NB4 (cell line): ENCODE results near the gene FKBP9.

ENCODE experiments used
- DNase-seq: peaks from one replicate; pipeline ENCODE4 v3.0.0; 2010; ENCODE audit warnings: low read depth
- H3K4me3 ChIP-seq: one replicate; pipeline ENCODE4 v1.5.1; 2011; ENCODE audit warnings: mild to moderate bottlenecking, low read depth, low read length, moderate library complexity
- MYC ChIP-seq: IDR thresholded peaks from 2 replicates; pipeline ENCODE4 v1.6.1; 2011; ENCODE audit warnings: low read depth, low read length
- POLR2A ChIP-seq: IDR thresholded peaks from 2 replicates; pipeline ENCODE4 v1.6.1; 2011; ENCODE audit warnings: mild to moderate bottlenecking; ENCODE audit not compliant: insufficient read length; ENCODE audit errors: extremely low read depth
- TF ChIP-seq, protein P1 (sequence below): IDR thresholded peaks from one replicate; pipeline ENCODE4 v1.5.1; 2012; ENCODE audit warnings: low read depth, low read length
- TF ChIP-seq, protein P2 (sequence below): IDR thresholded peaks from 2 replicates; pipeline ENCODE4 v1.6.1; 2011; ENCODE audit warnings: low read depth, low read length

The FKBP9 gene

DNA sequence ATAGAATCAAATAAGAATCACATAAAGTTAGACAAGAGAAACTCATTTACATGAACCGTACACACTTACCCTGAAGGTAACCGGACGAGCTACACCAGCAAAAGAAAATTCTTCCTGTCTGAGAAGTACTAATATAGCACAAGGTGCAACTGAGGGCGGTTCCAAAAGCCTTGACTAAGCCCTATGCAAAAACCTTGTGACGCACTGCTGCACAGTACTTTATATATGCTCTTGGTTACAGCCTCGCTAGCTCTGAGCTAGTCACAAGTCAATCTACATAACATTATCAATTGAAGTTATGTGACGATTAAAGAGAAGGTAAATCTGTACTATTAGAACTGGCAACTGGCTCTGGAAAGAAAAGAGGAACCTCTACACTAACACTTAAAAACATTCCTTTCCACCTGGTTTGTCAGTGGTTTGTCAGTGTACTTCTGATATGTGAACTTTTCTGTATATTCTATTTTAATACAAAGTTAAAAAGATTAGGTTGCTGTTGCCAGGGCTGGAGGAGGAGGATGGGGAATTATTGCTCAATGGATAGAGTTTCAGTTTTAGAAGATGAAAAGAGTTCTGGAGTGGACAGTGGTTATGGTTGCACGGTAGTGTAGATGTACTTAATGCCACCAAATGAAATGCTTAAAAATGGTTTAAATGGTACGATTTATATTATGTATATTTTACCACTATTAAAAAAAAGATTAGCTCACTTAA, 83.7 kb downstream of the FKBP9 start:
- TF ChIP-seq, protein P1, sequence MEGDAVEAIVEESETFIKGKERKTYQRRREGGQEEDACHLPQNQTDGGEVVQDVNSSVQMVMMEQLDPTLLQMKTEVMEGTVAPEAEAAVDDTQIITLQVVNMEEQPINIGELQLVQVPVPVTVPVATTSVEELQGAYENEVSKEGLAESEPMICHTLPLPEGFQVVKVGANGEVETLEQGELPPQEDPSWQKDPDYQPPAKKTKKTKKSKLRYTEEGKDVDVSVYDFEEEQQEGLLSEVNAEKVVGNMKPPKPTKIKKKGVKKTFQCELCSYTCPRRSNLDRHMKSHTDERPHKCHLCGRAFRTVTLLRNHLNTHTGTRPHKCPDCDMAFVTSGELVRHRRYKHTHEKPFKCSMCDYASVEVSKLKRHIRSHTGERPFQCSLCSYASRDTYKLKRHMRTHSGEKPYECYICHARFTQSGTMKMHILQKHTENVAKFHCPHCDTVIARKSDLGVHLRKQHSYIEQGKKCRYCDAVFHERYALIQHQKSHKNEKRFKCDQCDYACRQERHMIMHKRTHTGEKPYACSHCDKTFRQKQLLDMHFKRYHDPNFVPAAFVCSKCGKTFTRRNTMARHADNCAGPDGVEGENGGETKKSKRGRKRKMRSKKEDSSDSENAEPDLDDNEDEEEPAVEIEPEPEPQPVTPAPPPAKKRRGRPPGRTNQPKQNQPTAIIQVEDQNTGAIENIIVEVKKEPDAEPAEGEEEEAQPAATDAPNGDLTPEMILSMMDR: no peak
- TF ChIP-seq POLR2A (no peak), MYC (no peak)
- TF ChIP-seq, protein P2, sequence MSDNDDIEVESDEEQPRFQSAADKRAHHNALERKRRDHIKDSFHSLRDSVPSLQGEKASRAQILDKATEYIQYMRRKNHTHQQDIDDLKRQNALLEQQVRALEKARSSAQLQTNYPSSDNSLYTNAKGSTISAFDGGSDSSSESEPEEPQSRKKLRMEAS: no peak
- H3K4me3 ChIP-seq: no peak overlapping the region
- DNase-seq: peak; percentile 42

- no peak overlapping the region for H3K4me3 ChIP-seq
- no peak for TF ChIP-seq POLR2A
- DNase-seq: no peak
These were observed 84.6 kb downstream of the FKBP9 start for GRCh38 chr7:33041631-33042428.

GRCh38 chr7:33043501-33044400, 86.5 kb downstream of the FKBP9 start:
- H3K4me3 ChIP-seq: no peak overlapping the region
- TF ChIP-seq POLR2A (no peak), MYC (no peak)
- TF ChIP-seq, protein P1: no peak
- TF ChIP-seq, protein P2: no peak
- no peak for DNase-seq

- no peak for DNase-seq
- TF ChIP-seq MYC (no peak), POLR2A (no peak)
- TF ChIP-seq, protein P1: no peak
- TF ChIP-seq, protein P2: no peak
- no peak overlapping the region for H3K4me3 ChIP-seq
These were observed 87.1 kb downstream of the FKBP9 start for GRCh38 chr7:33044401-33044718.

- DNase-seq: no peak
- H3K4me3 ChIP-seq: no peak overlapping the region
- TF ChIP-seq, protein P2: no peak
- TF ChIP-seq, protein P1: no peak
- no peak for TF ChIP-seq POLR2A
- TF ChIP-seq MYC: no peak
These were observed 87.7 kb downstream of the FKBP9 start for GRCh38 chr7:33044986-33045385.

GRCh38 chr7:33048257-33048656, 91.0 kb downstream of the FKBP9 start:
- TF ChIP-seq, protein P1: no peak
- TF ChIP-seq MYC (no peak), POLR2A (no peak)
- TF ChIP-seq, protein P2: no peak
- no peak overlapping the region for H3K4me3 ChIP-seq
- DNase-seq: no peak
